NCI-H526 treated with DMSO at 0.1 percent for 48 hours (cell line): ENCODE measurements around the gene ATP8A1.
A peak's percentile ranks its signal among the peaks of the same experiment; 100 is the strongest.
"Not testable (repeated sequence)": the region's sequence is repeated elsewhere in the genome, so short reads cannot be mapped to it uniquely, and the experiment has no call there.

Experiments used
- DNase-seq: peaks from one replicate; lab custom pipeline; 2025; lab: John Stamatoyannopoulos, UW

The ATP8A1 gene

GRCh38 chr4:42404001-42404400, 252.9 kb downstream of the ATP8A1 start:
- no peak for DNase-seq

- DNase-seq = peak; percentile 5
These were observed 255.7 kb downstream of the ATP8A1 start for GRCh38 chr4:42401171-42401570.

- DNase-seq = no peak
These were observed 257.5 kb downstream of the ATP8A1 start for GRCh38 chr4:42399393-42399792.

GRCh38 chr4:42398871-42399331, 258.0 kb downstream of the ATP8A1 start:
- no peak for DNase-seq

GRCh38 chr4:42398171-42398870, 258.6 kb downstream of the ATP8A1 start:
- no peak for DNase-seq

GRCh38 chr4:42397635-42398170, 259.2 kb downstream of the ATP8A1 start:
- no peak for DNase-seq

GRCh38 chr4:42396752-42397634, 259.9 kb downstream of the ATP8A1 start, which contains the start of gene SHISA3:
Gene SHISA3 (plus strand): TSS chr4:42397488. CDS start chr4:42398057, 569 bp downstream.
- no peak for DNase-seq

- DNase-seq = no peak
These were observed 260.5 kb downstream of the ATP8A1 start for GRCh38 chr4:42396361-42396751.

- DNase-seq = no peak
These were observed 261.3 kb downstream of the ATP8A1 start for GRCh38 chr4:42395595-42395994.

GRCh38 chr4:42392436-42392835, 264.5 kb downstream of the ATP8A1 start:
- DNase-seq = no peak

- no peak for DNase-seq
These were observed 264.9 kb downstream of the ATP8A1 start for GRCh38 chr4:42391981-42392380.

- DNase-seq = no peak
These were observed 265.6 kb downstream of the ATP8A1 start for GRCh38 chr4:42391355-42391664.

- DNase-seq = no peak
These were observed 266.1 kb downstream of the ATP8A1 start for GRCh38 chr4:42390622-42391354.

- DNase-seq = no peak
These were observed 271.4 kb downstream of the ATP8A1 start for GRCh38 chr4:42385516-42385915.

GRCh38 chr4:42381666-42382065, 275.2 kb downstream of the ATP8A1 start:
- DNase-seq = no peak

- no peak for DNase-seq
These were observed 279.4 kb downstream of the ATP8A1 start for GRCh38 chr4:42377497-42377896.

- DNase-seq = not testable (repeated sequence)
These were observed 284.6 kb downstream of the ATP8A1 start for GRCh38 chr4:42372303-42372702.

GRCh38 chr4:42371305-42372252, 285.3 kb downstream of the ATP8A1 start:
- peak; percentile 27 for DNase-seq

- DNase-seq = no peak
These were observed 287.4 kb downstream of the ATP8A1 start for GRCh38 chr4:42369489-42369888.

GRCh38 chr4:42366959-42367358, 289.9 kb downstream of the ATP8A1 start:
- DNase-seq = no peak
